IPS-NIHi7 (cell line): ENCODE data around the gene FIGNL1.
A peak's percentile ranks its signal among the peaks of the same experiment; 100 is the strongest.

Experiments
- DNase-seq: peaks from one replicate; pipeline ENCODE4 v3.0.0; 2012; ENCODE audit warnings: mixed read lengths; ENCODE audit errors: extremely low spot score

Gene FIGNL1, protein sequence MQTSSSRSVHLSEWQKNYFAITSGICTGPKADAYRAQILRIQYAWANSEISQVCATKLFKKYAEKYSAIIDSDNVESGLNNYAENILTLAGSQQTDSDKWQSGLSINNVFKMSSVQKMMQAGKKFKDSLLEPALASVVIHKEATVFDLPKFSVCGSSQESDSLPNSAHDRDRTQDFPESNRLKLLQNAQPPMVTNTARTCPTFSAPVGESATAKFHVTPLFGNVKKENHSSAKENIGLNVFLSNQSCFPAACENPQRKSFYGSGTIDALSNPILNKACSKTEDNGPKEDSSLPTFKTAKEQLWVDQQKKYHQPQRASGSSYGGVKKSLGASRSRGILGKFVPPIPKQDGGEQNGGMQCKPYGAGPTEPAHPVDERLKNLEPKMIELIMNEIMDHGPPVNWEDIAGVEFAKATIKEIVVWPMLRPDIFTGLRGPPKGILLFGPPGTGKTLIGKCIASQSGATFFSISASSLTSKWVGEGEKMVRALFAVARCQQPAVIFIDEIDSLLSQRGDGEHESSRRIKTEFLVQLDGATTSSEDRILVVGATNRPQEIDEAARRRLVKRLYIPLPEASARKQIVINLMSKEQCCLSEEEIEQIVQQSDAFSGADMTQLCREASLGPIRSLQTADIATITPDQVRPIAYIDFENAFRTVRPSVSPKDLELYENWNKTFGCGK

GRCh38 chr7:50449881-50450589 is at the start of gene FIGNL1:
Gene FIGNL1, minus strand, starts transcription at chr7:50450350. Its CDS starts 3,063 bp downstream, at chr7:50447287.
- peak; percentile 77 for DNase-seq

DNA sequence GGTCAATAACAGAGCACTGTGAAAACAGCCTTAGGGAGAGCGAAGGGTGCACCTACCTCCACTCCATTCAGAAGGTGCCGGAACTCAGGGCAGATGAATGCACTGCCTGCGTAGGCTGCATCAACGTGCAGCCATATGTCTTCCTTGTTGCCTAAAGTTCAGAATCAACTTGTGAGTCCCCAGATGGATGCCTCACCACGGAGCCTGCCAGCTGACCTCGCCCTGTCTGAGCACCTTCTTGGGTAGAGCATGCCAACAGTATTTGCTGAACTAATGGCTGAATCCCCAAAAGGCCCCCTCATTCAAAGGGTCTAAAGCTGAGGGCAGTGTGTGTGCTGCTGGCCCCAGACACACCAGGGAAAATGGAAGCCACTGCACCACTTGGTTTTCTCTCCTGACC is 48.9 kb upstream of the FIGNL1 start:
- DNase-seq: no peak

- DNase-seq: no peak
Measured at GRCh38 chr7:50497968-50498367, 47.8 kb upstream of the FIGNL1 start.

DNA sequence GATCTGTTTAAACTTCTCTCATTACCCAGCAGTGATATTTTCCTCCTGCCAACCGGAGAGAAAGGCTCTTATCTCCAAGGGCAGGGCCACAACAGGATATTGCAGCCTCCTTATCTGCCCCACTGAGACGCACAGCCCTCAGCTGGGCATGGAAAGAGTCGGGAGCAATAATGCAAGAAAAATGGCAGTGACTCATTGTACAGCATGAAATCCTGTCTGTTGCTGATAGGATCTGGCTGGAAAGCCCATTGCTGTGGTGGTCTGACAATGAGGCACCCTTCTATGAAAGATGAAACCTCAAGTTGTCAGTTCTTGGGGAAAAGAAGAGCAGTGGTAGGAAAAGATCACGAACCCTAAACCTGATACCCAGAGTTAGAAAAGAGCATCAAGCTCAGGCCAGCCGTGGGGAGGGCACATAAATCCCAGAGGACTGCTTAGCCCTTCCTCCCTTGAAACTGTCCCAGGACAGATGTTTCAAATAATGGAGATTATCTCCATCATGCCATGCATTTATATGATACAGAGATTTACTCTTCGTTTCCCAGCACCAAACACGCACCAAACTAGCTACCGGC is 47.0 kb upstream of the FIGNL1 start:
- peak; percentile 17 for DNase-seq

DNA sequence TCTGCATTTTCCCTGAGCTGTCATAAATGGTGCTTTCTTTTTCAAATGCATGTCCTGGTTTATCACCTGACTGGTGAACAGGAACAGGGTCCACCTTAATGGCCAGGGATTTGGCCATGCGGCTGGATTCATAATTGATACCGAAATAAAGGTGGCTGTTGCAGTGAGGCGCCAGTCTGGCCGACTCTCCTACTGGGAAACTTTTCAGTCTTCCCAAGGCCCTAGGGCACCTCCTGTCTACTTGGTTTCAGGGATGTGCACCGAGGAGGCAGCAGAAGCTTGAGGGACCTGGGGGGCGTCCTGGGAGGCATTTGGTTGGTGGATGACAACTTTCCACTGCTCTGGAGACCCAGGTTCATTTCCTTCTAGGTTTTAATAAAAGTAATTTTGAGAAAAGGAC is 46.4 kb upstream of the FIGNL1 start:
- DNase-seq: peak; percentile 7

- DNase-seq: no peak
Measured at GRCh38 chr7:50495746-50496145, 45.6 kb upstream of the FIGNL1 start.

- no peak for DNase-seq
Measured at GRCh38 chr7:50492770-50493519, 42.8 kb upstream of the FIGNL1 start.

DNA sequence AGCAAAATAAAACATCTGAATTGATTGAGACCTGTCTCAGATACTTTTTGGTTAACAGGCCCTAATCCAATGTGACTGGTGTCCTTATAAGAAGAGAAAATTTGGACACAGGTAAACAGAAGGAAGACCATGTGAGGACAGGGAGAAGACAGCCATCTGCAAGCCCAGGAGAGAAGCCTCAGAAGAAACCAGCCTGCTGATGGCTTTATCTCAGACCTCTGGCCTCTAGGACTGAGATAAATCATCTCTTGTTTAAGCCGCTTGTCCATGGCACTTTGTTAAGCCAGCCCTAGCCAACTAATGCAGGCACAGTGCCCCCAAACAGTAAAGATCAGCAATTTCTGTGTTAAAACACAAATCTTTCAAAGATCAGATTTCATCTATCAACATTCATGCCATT is 41.8 kb upstream of the FIGNL1 start:
- DNase-seq: no peak

DNA sequence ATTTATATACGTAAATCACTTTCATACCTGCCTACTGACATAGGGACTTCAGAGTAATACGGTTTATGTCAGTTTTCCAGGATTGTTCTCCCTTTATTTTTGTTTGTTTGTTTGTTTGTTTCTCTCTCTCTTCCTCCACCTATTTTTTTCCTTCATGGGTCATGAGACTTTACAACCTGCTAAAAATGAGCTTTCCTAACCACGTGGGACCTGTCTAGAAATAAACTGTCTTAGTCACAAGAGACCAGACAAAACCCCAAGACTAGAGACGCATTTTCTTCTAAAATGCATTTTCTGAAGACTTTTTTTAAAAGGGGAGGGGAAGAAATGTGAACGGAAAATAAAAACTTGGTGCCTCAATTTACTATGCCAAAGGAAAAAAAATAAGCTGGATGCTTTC is 41.1 kb upstream of the FIGNL1 start:
- DNase-seq: no peak

DNA sequence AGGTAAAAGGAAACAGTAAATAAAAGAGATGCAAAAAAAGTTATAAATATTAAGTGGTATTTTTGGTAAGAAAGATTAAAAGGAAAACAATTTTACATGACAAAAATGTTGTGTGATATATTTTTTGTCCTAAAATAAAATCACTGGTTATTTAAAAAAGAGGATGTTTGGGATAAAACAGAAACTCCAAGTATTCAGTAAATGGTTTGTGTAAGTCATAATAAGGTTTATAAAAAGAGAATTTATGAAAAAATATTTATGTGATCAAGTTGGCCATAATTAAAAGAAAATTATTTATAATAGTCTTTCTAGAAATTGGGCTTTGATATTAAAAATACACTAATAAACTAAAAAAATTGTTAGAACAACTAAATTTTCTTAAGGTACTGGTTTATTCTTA is 38.2 kb upstream of the FIGNL1 start:
- DNase-seq: no peak

GRCh38 chr7:50486512-50486911 is 36.4 kb upstream of the FIGNL1 start:
- DNase-seq: no peak

DNA sequence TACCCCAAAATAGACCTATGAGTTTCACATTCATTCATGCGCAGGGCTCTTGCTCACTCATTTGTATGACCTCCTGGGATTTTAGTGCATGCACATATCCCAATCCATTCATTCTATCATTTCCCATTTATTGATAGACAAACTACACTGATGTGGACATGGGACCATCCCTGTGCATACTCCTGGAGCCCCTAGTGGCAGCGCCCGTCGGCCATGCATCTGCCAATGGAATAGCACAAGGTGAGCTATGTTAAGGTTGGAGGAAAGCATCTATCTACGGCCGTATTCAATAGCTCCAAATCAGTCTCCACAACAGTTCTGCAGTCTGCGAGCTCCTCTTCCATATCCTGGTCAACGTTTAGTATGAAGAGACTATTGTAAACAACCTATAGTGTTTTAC is 31.7 kb upstream of the FIGNL1 start:
- no peak for DNase-seq

GRCh38 chr7:50480797-50481196 is 30.6 kb upstream of the FIGNL1 start:
- no peak for DNase-seq

DNA sequence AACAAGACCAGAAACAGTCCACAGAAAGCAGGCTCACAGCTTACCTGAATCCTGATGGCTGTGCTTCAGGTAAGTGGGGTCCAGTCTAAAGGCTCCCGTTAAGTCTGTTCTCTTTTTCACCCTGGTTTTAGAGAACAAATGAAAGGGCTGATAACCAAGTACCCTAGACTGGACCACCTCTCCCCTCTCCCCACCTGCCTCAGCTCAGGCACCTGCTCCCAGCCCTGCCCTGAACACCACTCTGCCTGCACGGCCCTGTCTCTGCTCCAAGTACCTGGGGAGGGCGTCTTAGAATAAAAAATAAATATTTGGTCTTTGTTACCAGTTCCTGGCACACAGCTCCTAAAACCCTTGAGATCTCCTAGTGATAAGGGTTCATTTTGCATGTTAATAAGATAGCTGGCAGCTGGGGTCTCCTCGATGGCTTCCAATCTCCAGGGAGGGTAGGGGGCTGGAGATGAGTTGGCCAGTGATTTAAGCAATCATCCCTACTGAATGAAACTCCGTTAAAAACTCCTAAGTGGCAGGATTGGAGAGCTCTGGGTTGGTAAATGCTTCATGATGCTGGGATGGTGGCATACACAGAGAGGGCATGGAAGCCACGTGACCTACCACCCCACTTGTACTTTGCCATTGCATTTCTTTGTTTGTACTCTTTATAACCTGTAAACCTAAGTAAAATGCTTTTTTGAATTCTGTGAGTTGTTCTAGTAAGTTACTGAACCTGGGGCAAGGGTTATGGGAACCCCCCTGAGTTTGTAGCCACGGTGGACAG is 29.8 kb upstream of the FIGNL1 start:
- DNase-seq: no peak

- DNase-seq: no peak
Measured at GRCh38 chr7:50477640-50478039, 27.5 kb upstream of the FIGNL1 start.

DNA sequence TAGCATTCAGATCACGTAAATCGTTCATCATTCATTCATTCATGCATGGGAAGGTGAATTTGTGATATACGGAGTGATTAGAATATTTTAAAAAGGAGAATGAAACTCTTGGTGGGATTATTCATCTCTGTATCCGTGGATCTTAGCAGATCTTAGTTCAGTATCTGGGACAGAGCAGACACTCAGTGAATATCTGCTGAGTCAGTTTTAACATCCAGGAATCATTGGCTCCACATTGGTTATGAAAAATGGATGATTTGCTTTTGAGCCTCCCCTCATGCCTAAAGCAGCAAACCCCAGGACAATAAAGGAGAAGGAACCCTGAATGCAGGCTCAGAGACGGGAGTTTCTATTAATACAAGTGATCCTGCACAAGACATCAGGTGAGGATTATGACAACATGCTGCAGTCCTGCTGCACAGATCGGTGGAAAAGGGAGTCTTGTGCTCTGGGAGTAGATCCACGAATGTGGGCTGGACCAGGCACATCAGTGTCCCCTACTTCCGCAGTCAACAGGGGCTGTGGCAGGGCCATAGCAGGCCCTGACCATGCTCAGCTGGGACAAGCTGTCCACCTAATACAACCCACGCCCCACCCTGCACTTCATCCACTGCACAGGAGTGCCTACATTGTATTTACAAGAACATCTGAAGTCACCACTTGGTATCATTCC is 26.9 kb upstream of the FIGNL1 start:
- DNase-seq: no peak

- no peak for DNase-seq
Measured at GRCh38 chr7:50475340-50475739, 25.2 kb upstream of the FIGNL1 start.

- DNase-seq: no peak
Measured at GRCh38 chr7:50474382-50475160, 24.4 kb upstream of the FIGNL1 start.

DNA sequence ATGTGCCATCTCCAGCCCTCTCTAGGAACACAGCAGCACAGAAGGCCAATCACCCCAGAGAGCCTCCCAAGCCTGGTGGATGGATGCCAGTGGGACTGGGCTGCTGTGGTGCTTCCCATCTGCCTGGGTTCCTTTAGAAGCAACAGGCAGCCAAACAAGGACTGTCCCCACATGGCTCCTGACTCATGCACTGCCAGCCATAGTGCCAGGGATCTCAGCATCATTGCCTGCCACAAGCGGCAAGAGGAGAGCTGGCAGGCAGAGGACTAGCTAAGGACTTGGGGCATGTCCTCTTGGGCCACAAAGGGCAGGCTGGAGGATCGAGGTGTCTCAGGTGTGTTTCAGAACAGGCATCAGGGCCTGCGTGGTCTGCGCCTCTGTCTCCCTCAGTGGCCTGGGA is 23.4 kb upstream of the FIGNL1 start:
- DNase-seq: no peak
